Vagina (tissue), 2 donors: Measurements from ENCODE around the gene PRKACG. TPM values are rescaled to one million over a fixed set of nuclear protein-coding genes. Genes with fewer than 3 reads are reported as not detected.
A peak's percentile ranks its signal among the peaks of the same experiment; 100 is the strongest.
"Not testable (repeated sequence)": the region's sequence is repeated elsewhere in the genome, so short reads cannot be mapped to it uniquely, and the experiment has no call there.

Experiments
- DNase-seq, 2 donors: peaks; one replicate each; pipeline ENCODE4 v3.0.0-alpha.2; 2017; ENCODE audit errors: extremely low spot score in 2 of 2
- H3K27ac ChIP-seq: fragments of 200-600 bp; sonication (generic); one replicate; pipeline ENCODE4 v1.5.1; 2019
- H3K27me3 ChIP-seq: fragments of 200-600 bp; sonication (generic); one replicate; pipeline ENCODE4 v1.5.1; 2019
- H3K36me3 ChIP-seq, 2 donors: fragments of 200-600 bp; sonication (generic); one replicate each; pipeline ENCODE4 v1.5.1; 2017 to 2019
- H3K4me1 ChIP-seq: fragments of 200-600 bp; sonication (generic); one replicate; pipeline ENCODE4 v1.5.1; 2019
- H3K4me3 ChIP-seq, 2 donors: fragments of 200-600 bp; sonication (generic); 1 replicate in 1 of 2; 2 replicates in 1 of 2; pipeline ENCODE4 v1.5.1; 2016 to 2019
- H3K9me3 ChIP-seq: fragments of 200-600 bp; sonication (generic); one replicate; pipeline ENCODE4 v1.5.1; 2019
- CTCF ChIP-seq, 3 experiments: fragments of 450-650 bp in 2 of 3; fragments of 200-600 bp in 1 of 3; sonication (generic) in 1 of 3; IDR thresholded peaks; one replicate each; pipeline ENCODE4 v1.5.1; 2017 to 2019; ENCODE audit warnings: antibody characterized with exemption in 3 of 3, mild to moderate bottlenecking in 2 of 3, moderate library complexity in 2 of 3
- POLR2A ChIP-seq, 2 donors: fragments of 450-650 bp; IDR thresholded peaks; one replicate each; pipeline ENCODE4 v1.6.1; 2017; ENCODE audit warnings: antibody characterized with exemption in 2 of 2, mild to moderate bottlenecking in 2 of 2, moderate library complexity in 2 of 2
- POLR2AphosphoS5 ChIP-seq, 2 donors: sonication (generic); formaldehyde crosslinking; IDR thresholded peaks; one replicate each; pipeline ENCODE4 v1.9.0; 2017; ENCODE audit warnings: antibody characterized with exemption in 2 of 2, mild to moderate bottlenecking in 2 of 2, low read depth in 1 of 2; ENCODE audit not compliant: insufficient read depth in 1 of 2
- intact Hi-C: fragments of 100-400 bp; cut with DNase I; formaldehyde crosslinking; loops from one replicate; pipeline ENCODE4 v1.15.1; 2023
- total RNA-seq: library from RNA; depleted of rRNA; stranded (reverse); fragments of >200 nt; gene quantifications from one replicate; pipeline ENCODE4 v1.2.3, GENCODE V29; 2016

PRKACG gene
- total RNA-seq, 1 donor from 2014 or later: not detected

DNA sequence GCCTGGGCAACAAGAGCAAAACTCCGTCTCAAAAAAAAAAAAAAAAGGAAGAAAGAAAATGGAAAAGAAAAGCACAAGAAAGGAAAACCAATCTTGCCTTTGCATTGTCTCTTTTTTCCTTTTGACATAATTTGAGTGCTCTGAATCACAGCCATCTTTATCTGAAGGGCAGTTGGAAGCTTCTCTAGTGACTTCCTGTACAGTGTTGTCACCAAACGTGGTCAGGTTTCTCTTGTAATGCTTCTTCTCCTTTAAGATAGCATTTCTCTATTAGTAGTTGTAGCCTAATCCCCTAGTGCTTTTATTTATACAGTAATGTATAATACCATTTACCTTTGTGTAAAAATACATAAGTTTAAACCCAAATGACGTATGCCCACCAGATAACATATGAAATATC lies 18.1 kb downstream of the PRKACG start:
- no peaks in the 10 kb centered on the region for H3K4me1 ChIP-seq
- intact Hi-C loops: loop anchor here (10.0 kb wide), 1 partner anchor 411 kb away; no protein-coding TSS in a partner anchor
- H3K36me3 ChIP-seq: no peaks in the 10 kb centered on the region
- TF ChIP-seq POLR2A (IDR thresholded peaks at IDR 0.05) (no peak), POLR2AphosphoS5 (IDR thresholded peaks at IDR 0.05; ENCODE audit: insufficient read depth in 1 of 2, low read depth in 1 of 2) (no peak), CTCF (IDR thresholded peaks at IDR 0.05) (no peak)
- H3K9me3 ChIP-seq: no peaks in the 10 kb centered on the region
- H3K27ac ChIP-seq: no peak overlapping the region
- no peak for DNase-seq
- no peak overlapping the region for H3K4me3 ChIP-seq
- no peaks in the 10 kb centered on the region for H3K27me3 ChIP-seq

GRCh38 chr9:68991457-68991856 lies 22.5 kb downstream of the PRKACG start:
- Histone ChIP-seq H3K9me3 (no peaks in the 10 kb centered on the region), H3K27ac (no peak overlapping the region), H3K4me1 (no peaks in the 10 kb centered on the region), H3K4me3 (no peak overlapping the region), H3K36me3 (no peaks in the 10 kb centered on the region), H3K27me3 (no peaks in the 10 kb centered on the region)
- TF ChIP-seq POLR2AphosphoS5 (IDR thresholded peaks at IDR 0.05; ENCODE audit: insufficient read depth in 1 of 2, low read depth in 1 of 2) (no peak), POLR2A (IDR thresholded peaks at IDR 0.05) (no peak), CTCF (IDR thresholded peaks at IDR 0.05) (no peak)
- intact Hi-C loops: loop anchor here (10.0 kb wide), 1 partner anchor 407 kb away; no protein-coding TSS in a partner anchor
- DNase-seq: peak in 1 of 2 donors; percentile 83

- H3K9me3 ChIP-seq, H3K4me1 ChIP-seq, intact Hi-C loops: not testable (repeated sequence)
Measured at GRCh38 chr9:68986949-68987348, 27.0 kb downstream of the PRKACG start.

DNA sequence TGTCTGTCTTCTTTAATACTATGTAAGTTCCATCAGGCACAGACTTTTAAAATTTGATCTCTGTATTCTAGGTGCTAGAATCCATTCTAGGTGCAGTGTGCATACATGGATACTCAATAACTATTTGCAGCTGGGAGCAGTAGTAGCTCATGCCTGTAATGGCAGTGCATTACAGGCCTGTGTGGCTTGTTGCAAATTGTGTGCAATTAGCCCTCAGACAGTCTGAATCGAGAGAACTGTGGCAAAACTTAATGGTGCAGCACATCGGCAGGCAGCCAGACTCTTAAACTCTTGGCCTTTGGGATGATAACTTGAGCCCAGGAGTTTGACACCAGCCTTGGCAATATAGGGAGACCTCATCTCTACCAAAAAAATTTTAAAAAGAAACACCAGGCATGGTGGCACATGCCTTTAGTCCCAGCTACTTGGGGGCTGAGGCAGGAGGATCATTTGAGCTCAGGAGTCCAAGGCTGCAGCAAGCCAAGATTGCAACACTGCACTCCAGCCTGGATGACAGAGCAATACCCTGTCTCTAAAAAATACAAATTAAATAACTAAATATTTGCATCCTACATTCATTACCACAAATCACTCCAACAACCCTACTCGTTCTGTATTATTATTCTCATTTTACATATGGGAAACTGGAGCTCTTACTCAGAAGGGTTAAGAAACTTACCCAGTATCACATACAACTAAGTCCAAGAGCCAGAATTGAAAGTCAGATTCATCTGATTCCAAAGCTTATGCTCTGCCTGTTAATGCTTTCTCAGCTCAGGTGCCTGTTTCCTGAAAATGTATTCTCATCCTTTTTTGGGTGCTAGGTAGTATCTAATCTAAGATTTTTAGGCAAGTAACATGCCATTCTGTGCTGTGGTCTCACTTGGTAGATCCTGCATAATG lies 30.1 kb downstream of the PRKACG start:
- no peak for DNase-seq
- Histone ChIP-seq H3K36me3 (no peaks in the 10 kb centered on the region), H3K27me3 (no peaks in the 10 kb centered on the region), H3K27ac (no peak overlapping the region), H3K4me1 (peaks cover 11% of the 10 kb centered on the region), H3K4me3 (no peak overlapping the region), H3K9me3 (no peaks in the 10 kb centered on the region)
- TF ChIP-seq CTCF (IDR thresholded peaks at IDR 0.05) (no peak), POLR2AphosphoS5 (IDR thresholded peaks at IDR 0.05; ENCODE audit: insufficient read depth in 1 of 2, low read depth in 1 of 2) (no peak), POLR2A (IDR thresholded peaks at IDR 0.05) (no peak)
- intact Hi-C loops: no loop called here

More at GRCh38 chr9:68986949-68987348, 27.0 kb downstream of the PRKACG start:
- H3K4me3 ChIP-seq, H3K27ac ChIP-seq, H3K36me3 ChIP-seq, H3K27me3 ChIP-seq, DNase-seq: not testable (repeated sequence)

DNA sequence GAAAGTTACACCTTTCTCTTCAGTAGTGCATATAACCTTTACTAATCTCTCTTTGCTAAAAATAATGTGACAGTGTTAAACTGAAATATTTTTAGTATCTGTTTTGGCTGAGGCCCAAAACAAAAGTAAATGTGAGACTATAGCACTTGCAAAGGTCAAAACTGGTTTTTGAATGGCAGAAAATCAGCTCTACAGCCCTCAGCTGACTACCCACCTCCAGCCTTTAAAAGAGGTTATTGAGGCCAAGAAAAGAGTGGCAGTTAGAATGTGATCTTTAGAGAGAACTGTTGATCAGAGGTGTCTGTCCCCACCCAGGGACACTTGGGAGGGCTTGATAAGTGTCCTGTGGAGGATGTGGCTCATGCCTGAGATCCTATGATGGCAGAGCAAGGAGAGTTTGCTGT lies 30.9 kb downstream of the PRKACG start:
- Histone ChIP-seq H3K9me3 (no peaks in the 10 kb centered on the region), H3K4me3 (no peak overlapping the region), H3K27ac (no peak overlapping the region), H3K36me3 (no peaks in the 10 kb centered on the region), H3K27me3 (no peaks in the 10 kb centered on the region), H3K4me1 (peaks cover 11% of the 10 kb centered on the region)
- TF ChIP-seq POLR2AphosphoS5 (IDR thresholded peaks at IDR 0.05; ENCODE audit: insufficient read depth in 1 of 2, low read depth in 1 of 2) (no peak), POLR2A (IDR thresholded peaks at IDR 0.05) (no peak), CTCF (IDR thresholded peaks at IDR 0.05) (no peak)
- DNase-seq: no peak
- intact Hi-C loops: no loop called here
